HepG2 (cell line): ENCODE data around the gene TOPBP1. TPM values are rescaled to one million over a fixed set of nuclear protein-coding genes. Genes with fewer than 3 reads are reported as not detected.

Experiments used
- AGO1 ChIP-seq: fragments of 200-400 bp; formaldehyde crosslinking; IDR thresholded peaks from 2 replicates; pipeline ENCODE4 v1.6.1; 2017; ENCODE audit warnings: mild to moderate bottlenecking, low read depth, low read length, moderate library complexity; ENCODE audit not compliant: poor library complexity, severe bottlenecking
- ARNTL ChIP-seq: sonication (generic); formaldehyde crosslinking; IDR thresholded peaks from 2 replicates; pipeline ENCODE4 v1.4.0; 2020; ENCODE audit warnings: mild to moderate bottlenecking, missing genetic modification reagents
- ATAD3A ChIP-seq: sonication (generic); formaldehyde crosslinking; IDR thresholded peaks from 2 replicates; pipeline ENCODE4 v1.4.0; 2020; ENCODE audit warnings: missing genetic modification reagents
- ATM ChIP-seq: fragments of 450-650 bp; IDR thresholded peaks from 2 replicates; pipeline ENCODE4 v1.7.1; 2017; ENCODE audit warnings: mild to moderate bottlenecking, borderline replicate concordance
- BHLHE40 ChIP-seq: IDR thresholded peaks from 2 replicates; pipeline ENCODE4 v1.6.1; 2011; ENCODE audit warnings: low read length, improper control_type of control experiment
- BRCA1 ChIP-seq: sonication (generic); formaldehyde crosslinking; IDR thresholded peaks from 2 replicates; pipeline ENCODE4 v1.4.0; 2020; ENCODE audit warnings: missing genetic modification reagents
- HDAC6 ChIP-seq: fragments of 200-600 bp; sonication (generic); IDR thresholded peaks from 2 replicates; pipeline ENCODE4 v1.7.0; 2017; ENCODE audit warnings: mild to moderate bottlenecking, antibody characterized with exemption, low read length, low read depth
- HES4 ChIP-seq: sonication (generic); formaldehyde crosslinking; IDR thresholded peaks from 2 replicates; pipeline ENCODE4 v1.9.0; 2021; ENCODE audit warnings: mild to moderate bottlenecking, missing genetic modification reagents, borderline replicate concordance
- HOMEZ ChIP-seq: IDR thresholded peaks from 2 replicates; pipeline ENCODE4 v1.6.1; 2016; ENCODE audit warnings: low read depth
- KAT7 ChIP-seq: IDR thresholded peaks from 2 replicates; pipeline ENCODE4 v1.6.1; 2018; ENCODE audit warnings: borderline replicate concordance, missing compliant biosample characterization
- NFIB ChIP-seq: sonication (generic); formaldehyde crosslinking; IDR thresholded peaks from 2 replicates; pipeline ENCODE4 v1.9.0; 2021; ENCODE audit warnings: missing genetic modification reagents, mild to moderate bottlenecking, borderline replicate concordance
- NR2F1 ChIP-seq, 2 experiments: fragments of 450-650 bp in 1 of 2; formaldehyde crosslinking in 1 of 2; IDR thresholded peaks; 2 replicates each; pipeline versions ENCODE4 v1.5.0 to v1.6.1; 2016 to 2020; ENCODE audit warnings: mild to moderate bottlenecking in 1 of 2, missing compliant biosample characterization in 1 of 2, missing genetic modification reagents in 1 of 2, moderate library complexity in 1 of 2
- RNF219 ChIP-seq: sonication (generic); formaldehyde crosslinking; IDR thresholded peaks from 2 replicates; pipeline ENCODE4 v1.5.0; 2020; ENCODE audit warnings: mild to moderate bottlenecking, missing genetic modification reagents
- SAFB2 ChIP-seq: sonication (generic); formaldehyde crosslinking; IDR thresholded peaks from 2 replicates; pipeline ENCODE4 v1.5.1; 2020; ENCODE audit warnings: missing genetic modification reagents, low read depth, mild to moderate bottlenecking, borderline replicate concordance
- SSRP1 ChIP-seq: IDR thresholded peaks from 2 replicates; pipeline ENCODE4 v1.6.1; 2016; ENCODE audit warnings: control low read depth
- TAF15 ChIP-seq: fragments of 200-400 bp; formaldehyde crosslinking; IDR thresholded peaks from one replicate; pipeline ENCODE4 v1.6.1; 2018; ENCODE audit warnings: mild to moderate bottlenecking, low read depth, low read length; ENCODE audit not compliant: poor library complexity, severe bottlenecking
- TGIF2 ChIP-seq: IDR thresholded peaks from 2 replicates; pipeline ENCODE4 v1.6.1; 2016; ENCODE audit warnings: control low read depth, missing compliant biosample characterization
- ZBTB37 ChIP-seq: sonication (generic); formaldehyde crosslinking; IDR thresholded peaks from 2 replicates; pipeline ENCODE4 v1.4.0; 2020; ENCODE audit warnings: mild to moderate bottlenecking, missing genetic modification reagents
- ZKSCAN5 ChIP-seq: sonication (generic); formaldehyde crosslinking; IDR thresholded peaks from 2 replicates; pipeline ENCODE4 v1.5.1; 2020; ENCODE audit warnings: mild to moderate bottlenecking, missing genetic modification reagents
- ZNF329 ChIP-seq: sonication (generic); formaldehyde crosslinking; IDR thresholded peaks from 2 replicates; pipeline ENCODE4 v1.9.0; 2021; ENCODE audit warnings: low read depth, mild to moderate bottlenecking, missing genetic modification reagents
- ZNF337 ChIP-seq: sonication (generic); formaldehyde crosslinking; IDR thresholded peaks from 2 replicates; pipeline ENCODE4 v1.5.1; 2020; ENCODE audit warnings: missing genetic modification reagents, low read depth, mild to moderate bottlenecking, borderline replicate concordance
- ZNF607 ChIP-seq: sonication (generic); formaldehyde crosslinking; IDR thresholded peaks from 2 replicates; pipeline ENCODE4 v1.5.1; 2020; ENCODE audit warnings: missing genetic modification reagents, mild to moderate bottlenecking, borderline replicate concordance
- ZNF75D ChIP-seq: sonication (generic); formaldehyde crosslinking; IDR thresholded peaks from 2 replicates; pipeline ENCODE4 v1.8.1; 2023; ENCODE audit warnings: missing genetic modification reagents, mild to moderate bottlenecking, borderline replicate concordance
- ZNF790 ChIP-seq: sonication (generic); formaldehyde crosslinking; IDR thresholded peaks from 2 replicates; pipeline ENCODE4 v1.8.0; 2022; ENCODE audit warnings: missing genetic modification reagents, mild to moderate bottlenecking, borderline replicate concordance
- polyA plus RNA-seq, 8 experiments: library from polyadenylated mRNA; depleted of rRNA in 3 of 8; stranded (reverse) in 7 of 8; unstranded in 1 of 8; fragments of >200 nt; fragmentation: Illumina TruSeq in 4 of 8; extraction: Trizol in 4 of 8; gene quantifications; 2 replicates each; pipeline versions ENCODE4 v1.2.1 to v1.2.3, GENCODE V29; 2011 to 2016; ENCODE audit warnings: low read depth in 4 of 8, missing spikeins in 1 of 8, mixed read lengths in 1 of 8; ENCODE audit not compliant: insufficient read depth in 1 of 8
- total RNA-seq, 5 experiments: library from RNA; depleted of rRNA; stranded (reverse); fragments of >200 nt; fragmentation: Illumina TruSeq; extraction: Trizol; gene quantifications; 2 replicates each; pipeline ENCODE4 v1.2.3, GENCODE V29; 2016; ENCODE audit warnings: low read depth in 1 of 5
- TF ChIP-seq, protein P1 (sequence below): sonication (generic); formaldehyde crosslinking; IDR thresholded peaks from 2 replicates; pipeline ENCODE4 v1.5.0; 2020; ENCODE audit warnings: missing genetic modification reagents, mild to moderate bottlenecking, borderline replicate concordance

TOPBP1 gene
- total and polyA plus RNA-seq, 2 of the 13 experiments (the other 11 are each of a cell fraction or from before 2014, with no cell fraction given), result 24.3 to 42.9 TPM

- TF ChIP-seq ZBTB37 (CRISPR knock-in tag) (no peak), NFIB (CRISPR knock-in tag) (no peak), ZNF329 (no peak), ZNF75D (CRISPR knock-in tag) (no peak), ZNF607 (CRISPR knock-in tag) (peak; percentile 55; the same call in 1 of the 2 replicates), HES4 (no peak), HDAC6 (no peak), BRCA1 (CRISPR knock-in tag) (no peak), TAF15 (no peak), KAT7 (CRISPR knock-in tag) (no peak), HOMEZ (CRISPR knock-in tag) (no peak), AGO1 (no peak), ZNF790 (CRISPR knock-in tag) (no peak; the same call in 1 of the 2 replicates), TGIF2 (no peak; the same call in 1 of the 2 replicates), ZNF337 (CRISPR knock-in tag) (no peak), SAFB2 (CRISPR knock-in tag) (no peak; the same call in 1 of the 2 replicates), ATM (no peak), SSRP1 (CRISPR knock-in tag) (no peak), RNF219 (CRISPR knock-in tag) (peak; percentile 50; the same call in 1 of the 2 replicates), ARNTL (peak; percentile 74; the same call in 1 of the 2 replicates), ZKSCAN5 (CRISPR knock-in tag) (no peak), BHLHE40 (peak; percentile 79), NR2F1 (CRISPR knock-in tag; IDR thresholded peaks at IDR 0.05) (peak; percentile 92 to 97), ATAD3A (no peak)
- TF ChIP-seq, protein P1, sequence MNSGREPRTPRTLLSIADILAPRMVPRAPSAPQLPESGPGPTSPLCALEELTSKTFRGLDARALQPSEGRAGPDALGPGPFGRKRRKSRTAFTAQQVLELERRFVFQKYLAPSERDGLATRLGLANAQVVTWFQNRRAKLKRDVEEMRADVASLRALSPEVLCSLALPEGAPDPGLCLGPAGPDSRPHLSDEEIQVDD (CRISPR knock-in tag), result no peak
These were observed 14.0 kb upstream of the TOPBP1 start (continued) for GRCh38 chr3:133675631-133676335.
